KOPT-K1 (cell line): ENCODE results near the gene PSMD8.
"Not testable (repeated sequence)": the region's sequence is repeated elsewhere in the genome, so short reads cannot be mapped to it uniquely, and the experiment has no call there.

Experiments
- H3K27ac ChIP-seq: fragments of 200-600 bp; sonication (generic); 2 replicates; pipeline ENCODE4 v1.5.1; 2016; ENCODE audit warnings: antibody characterized with exemption, mild to moderate bottlenecking, low read depth, low read length; ENCODE audit not compliant: poor library complexity, severe bottlenecking
- H3K36me3 ChIP-seq: fragments of 200-600 bp; sonication (generic); 2 replicates; pipeline ENCODE4 v1.5.1; 2017; ENCODE audit warnings: antibody characterized with exemption, mild to moderate bottlenecking, low read length, moderate library complexity; ENCODE audit not compliant: insufficient read depth
- H3K9me3 ChIP-seq: fragments of 200-600 bp; sonication (generic); 2 replicates; pipeline ENCODE4 v1.5.1; 2017; ENCODE audit warnings: antibody characterized with exemption, low read length, mild to moderate bottlenecking; ENCODE audit not compliant: insufficient read depth, poor library complexity, severe bottlenecking

The PSMD8 gene

GRCh38 chr19:38404858-38405257, 30.5 kb downstream of the PSMD8 start:
- no peaks in the 10 kb centered on the region for H3K9me3 ChIP-seq
- no peak overlapping the region for H3K27ac ChIP-seq
- no peaks in the 10 kb centered on the region for H3K36me3 ChIP-seq

- Histone ChIP-seq H3K27ac (no peak overlapping the region), H3K36me3 (no peaks in the 10 kb centered on the region), H3K9me3 (no peaks in the 10 kb centered on the region)
These were observed 30.9 kb downstream of the PSMD8 start for GRCh38 chr19:38405276-38405675.

GRCh38 chr19:38409631-38410133, 35.3 kb downstream of the PSMD8 start:
- Histone ChIP-seq H3K9me3 (no peaks in the 10 kb centered on the region), H3K36me3 (no peaks in the 10 kb centered on the region), H3K27ac (no peak overlapping the region)

GRCh38 chr19:38410407-38410806, 36.0 kb downstream of the PSMD8 start:
- not testable (repeated sequence) for H3K9me3 ChIP-seq, H3K36me3 ChIP-seq, H3K27ac ChIP-seq

GRCh38 chr19:38411041-38411712, 36.8 kb downstream of the PSMD8 start:
- Histone ChIP-seq H3K36me3 (no peaks in the 10 kb centered on the region), H3K27ac (no peak overlapping the region), H3K9me3 (no peaks in the 10 kb centered on the region)

GRCh38 chr19:38411898-38412297, 37.5 kb downstream of the PSMD8 start:
- H3K27ac ChIP-seq, H3K36me3 ChIP-seq: not testable (repeated sequence)

GRCh38 chr19:38412491-38412890, 38.1 kb downstream of the PSMD8 start:
- Histone ChIP-seq H3K9me3 (no peaks in the 10 kb centered on the region), H3K27ac (no peak overlapping the region), H3K36me3 (no peaks in the 10 kb centered on the region)

More at GRCh38 chr19:38411898-38412297, 37.5 kb downstream of the PSMD8 start:
- not testable (repeated sequence) for H3K9me3 ChIP-seq

GRCh38 chr19:38412961-38413360, 38.6 kb downstream of the PSMD8 start:
- Histone ChIP-seq H3K27ac (no peak overlapping the region), H3K9me3 (no peaks in the 10 kb centered on the region), H3K36me3 (no peaks in the 10 kb centered on the region)

GRCh38 chr19:38413416-38413815, 39.0 kb downstream of the PSMD8 start:
- H3K9me3 ChIP-seq: no peaks in the 10 kb centered on the region
- no peak overlapping the region for H3K27ac ChIP-seq
- no peaks in the 10 kb centered on the region for H3K36me3 ChIP-seq

- Histone ChIP-seq H3K36me3 (no peaks in the 10 kb centered on the region), H3K27ac (no peak overlapping the region), H3K9me3 (no peaks in the 10 kb centered on the region)
These were observed 42.8 kb downstream of the PSMD8 start for GRCh38 chr19:38417146-38417543.

- Histone ChIP-seq H3K36me3 (no peaks in the 10 kb centered on the region), H3K27ac (no peak overlapping the region), H3K9me3 (no peaks in the 10 kb centered on the region)
These were observed 43.5 kb downstream of the PSMD8 start for GRCh38 chr19:38417544-38418506.

- no peak overlapping the region for H3K27ac ChIP-seq
These were observed 46.6 kb downstream of the PSMD8 start for GRCh38 chr19:38420935-38421334.

GRCh38 chr19:38421856-38422255, 47.5 kb downstream of the PSMD8 start:
- Histone ChIP-seq H3K9me3 (no peaks in the 10 kb centered on the region), H3K36me3 (no peaks in the 10 kb centered on the region), H3K27ac (no peak overlapping the region)

More at GRCh38 chr19:38420935-38421334, 46.6 kb downstream of the PSMD8 start:
- Histone ChIP-seq H3K9me3 (no peaks in the 10 kb centered on the region), H3K36me3 (no peaks in the 10 kb centered on the region)

- no peaks in the 10 kb centered on the region for H3K9me3 ChIP-seq
- no peaks in the 10 kb centered on the region for H3K36me3 ChIP-seq
- no peak overlapping the region for H3K27ac ChIP-seq
These were observed 48.1 kb downstream of the PSMD8 start for GRCh38 chr19:38422438-38422837.

GRCh38 chr19:38424272-38424671, 49.9 kb downstream of the PSMD8 start:
- no peak overlapping the region for H3K27ac ChIP-seq
- no peaks in the 10 kb centered on the region for H3K9me3 ChIP-seq
- H3K36me3 ChIP-seq: no peaks in the 10 kb centered on the region
